ENCODE results near the gene NUDT2. TPM values are rescaled to one million over a fixed set of nuclear protein-coding genes. Genes with fewer than 3 reads are reported as not detected.

The NUDT2 gene
- total and polyA plus RNA-seq, 2 of the 4 experiments (the other 2 are of a cell fraction), result 36.6 to 45.0 TPM

DNA sequence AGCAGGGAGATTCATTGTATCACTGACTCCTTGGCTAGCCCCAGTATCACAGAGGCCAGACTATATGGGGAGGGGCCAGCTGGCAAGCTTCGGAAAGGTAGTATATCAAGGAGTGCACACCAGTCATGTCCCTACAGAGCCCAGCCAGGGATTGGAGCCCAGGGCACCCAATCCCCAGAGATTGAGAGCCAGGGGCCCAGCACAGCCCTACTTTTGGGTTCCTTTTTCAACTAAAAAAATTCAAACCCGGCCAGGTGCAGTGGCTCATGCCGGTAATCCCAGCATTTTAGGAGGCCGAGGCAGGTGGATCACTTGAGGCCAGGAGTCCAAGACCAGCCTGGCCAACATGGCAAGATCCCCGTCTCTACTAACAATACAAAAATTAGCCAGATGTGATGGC, 52.7 kb downstream of the NUDT2 start:
- Histone ChIP-seq H4K5ac (ENCODE audit: low read depth, low read length) (no peak overlapping the region), H2BK20ac (ENCODE audit: low read depth, low read length) (no peak overlapping the region), H3K4me2 (ENCODE audit: low read depth, low read length) (no peak overlapping the region), H3K9me1 (ENCODE audit: insufficient read depth, low read length) (0 out of 2 replicates have a peak, but pooled peaks cover 4% of the 10 kb centered on the region), H3K4ac (ENCODE audit: low read depth, low read length) (no peak overlapping the region), H2BK5ac (ENCODE audit: low read depth, low read length, poor library complexity, severe bottlenecking) (no peak overlapping the region), H3K9ac (ENCODE audit: low read depth, low read length) (no peak overlapping the region), H3K4me1 (ENCODE audit: control insufficient read depth, insufficient read depth, low read length) (peaks cover 6% of the 10 kb centered on the region), H2BK120ac (ENCODE audit: low read depth, low read length) (no peak overlapping the region), H2AFZ (replicated peaks; ENCODE audit: low read length, poor library complexity) (no peak overlapping the region), H3K79me1 (ENCODE audit: low read depth in 1 of 2, low read length in 2 of 2) (no peaks in the 10 kb centered on the region), H3K14ac (replicated peaks; ENCODE audit: low read depth, low read length) (no peak overlapping the region), H3K9me3 (ENCODE audit: control insufficient read depth, insufficient read depth, low read length) (no peaks in the 10 kb centered on the region), H4K20me1 (ENCODE audit: insufficient read depth, low read length) (no peaks in the 10 kb centered on the region), H3K36me3 (ENCODE audit: control insufficient read depth, insufficient read depth, low read length) (no peaks in the 10 kb centered on the region), H2AK5ac (ENCODE audit: low read depth, low read length) (no peak overlapping the region), H3K4me3 (ENCODE audit: insufficient read depth, low read depth, low read length) (no peak overlapping the region), H2BK15ac (ENCODE audit: low read depth, low read length) (no peak overlapping the region), H3K27ac (ENCODE audit: insufficient read depth, low read length) (no peak overlapping the region), H2AK9ac (replicated peaks; ENCODE audit: low read depth, low read length, poor library complexity) (no peak overlapping the region), H3K18ac (ENCODE audit: low read depth, low read length) (no peak overlapping the region), H3K27me3 (ENCODE audit: control insufficient read depth, insufficient read depth, low read length) (no peaks in the 10 kb centered on the region; the same call in 1 of the 2 replicates), H3K23ac (ENCODE audit: low read depth, low read length) (no peak overlapping the region), H4K91ac (ENCODE audit: insufficient read depth, low read depth, low read length) (no peak overlapping the region), H3K56ac (ENCODE audit: extremely low read depth, insufficient read depth, low read length) (no peak overlapping the region), H4K8ac (ENCODE audit: low read depth in 2 of 2, low read length in 2 of 2) (no peak overlapping the region)
- intact Hi-C loops (cut with micrococcal nuclease) (no loop called here), dilution Hi-C loops (cut with HindIII; ENCODE audit: low sequenced_read_pairs, unreplicated experiment) (no loop called here), in situ Hi-C loops (cut with MboI; ENCODE audit: low sequenced_read_pairs) (no loop called here)
- ATAC-seq (ENCODE audit: low read depth) (no peak), DNase-seq (no peak)
- CTCF ChIA-PET, result no interaction called here
- BruUV-seq (replicated peaks), result no TSS peak
- POLR2A ChIA-PET (ENCODE audit: unreplicated experiment), result no interaction called here
- no CpG with 5 or more reads among the region's 5 CpGs for WGBS, 2 experiments (ENCODE audit: extremely low coverage in 2 of 2, insufficient read length in 1 of 2)
- TF ChIP-seq BHLHE40 (IDR thresholded peaks at IDR 0.05; ENCODE audit: low read depth, low read length) (no peak), POLR2A (IDR thresholded peaks at IDR 0.05; ENCODE audit: low read depth, low read length) (no peak)
- TF ChIP-seq, protein P1, sequence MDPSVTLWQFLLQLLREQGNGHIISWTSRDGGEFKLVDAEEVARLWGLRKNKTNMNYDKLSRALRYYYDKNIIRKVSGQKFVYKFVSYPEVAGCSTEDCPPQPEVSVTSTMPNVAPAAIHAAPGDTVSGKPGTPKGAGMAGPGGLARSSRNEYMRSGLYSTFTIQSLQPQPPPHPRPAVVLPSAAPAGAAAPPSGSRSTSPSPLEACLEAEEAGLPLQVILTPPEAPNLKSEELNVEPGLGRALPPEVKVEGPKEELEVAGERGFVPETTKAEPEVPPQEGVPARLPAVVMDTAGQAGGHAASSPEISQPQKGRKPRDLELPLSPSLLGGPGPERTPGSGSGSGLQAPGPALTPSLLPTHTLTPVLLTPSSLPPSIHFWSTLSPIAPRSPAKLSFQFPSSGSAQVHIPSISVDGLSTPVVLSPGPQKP (IDR thresholded peaks at IDR 0.05; ENCODE audit: borderline replicate concordance, low read depth, low read length), result no peak
- TF ChIP-seq, protein P2, sequence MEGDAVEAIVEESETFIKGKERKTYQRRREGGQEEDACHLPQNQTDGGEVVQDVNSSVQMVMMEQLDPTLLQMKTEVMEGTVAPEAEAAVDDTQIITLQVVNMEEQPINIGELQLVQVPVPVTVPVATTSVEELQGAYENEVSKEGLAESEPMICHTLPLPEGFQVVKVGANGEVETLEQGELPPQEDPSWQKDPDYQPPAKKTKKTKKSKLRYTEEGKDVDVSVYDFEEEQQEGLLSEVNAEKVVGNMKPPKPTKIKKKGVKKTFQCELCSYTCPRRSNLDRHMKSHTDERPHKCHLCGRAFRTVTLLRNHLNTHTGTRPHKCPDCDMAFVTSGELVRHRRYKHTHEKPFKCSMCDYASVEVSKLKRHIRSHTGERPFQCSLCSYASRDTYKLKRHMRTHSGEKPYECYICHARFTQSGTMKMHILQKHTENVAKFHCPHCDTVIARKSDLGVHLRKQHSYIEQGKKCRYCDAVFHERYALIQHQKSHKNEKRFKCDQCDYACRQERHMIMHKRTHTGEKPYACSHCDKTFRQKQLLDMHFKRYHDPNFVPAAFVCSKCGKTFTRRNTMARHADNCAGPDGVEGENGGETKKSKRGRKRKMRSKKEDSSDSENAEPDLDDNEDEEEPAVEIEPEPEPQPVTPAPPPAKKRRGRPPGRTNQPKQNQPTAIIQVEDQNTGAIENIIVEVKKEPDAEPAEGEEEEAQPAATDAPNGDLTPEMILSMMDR (conservative IDR thresholded peaks at IDR 0.05; ENCODE audit: low read depth, low read length), result no peak
